ENCODE measurements around the gene TUT4.

TUT4 gene

GRCh38 chr1:52403566-52404115, 149.3 kb downstream of the TUT4 start:
- peak; percentile 23 for DNase-seq (ENCODE audit: low spot score)

DNA sequence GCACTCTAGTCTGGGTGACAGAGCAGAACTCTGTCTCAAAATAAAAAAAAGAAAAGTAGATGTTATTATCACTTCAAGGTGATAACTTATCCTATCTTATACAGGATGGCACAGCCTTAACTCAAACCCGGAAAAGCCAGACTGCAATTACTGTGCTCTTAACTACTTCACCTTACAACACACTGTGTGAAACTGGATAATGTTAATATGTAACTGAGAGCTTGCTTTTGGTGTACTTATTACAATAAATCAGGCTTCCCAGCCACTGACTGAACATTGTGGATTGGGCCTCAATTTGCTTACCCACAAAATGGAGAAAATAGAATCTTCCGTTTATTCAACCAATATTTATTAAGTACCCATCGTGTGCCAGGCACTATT, 150.0 kb downstream of the TUT4 start:
- no peak for DNase-seq (ENCODE audit: low spot score)

- DNase-seq (ENCODE audit: low spot score) = no peak
These were observed 152.8 kb downstream of the TUT4 start for GRCh38 chr1:52400131-52400530.

DNA sequence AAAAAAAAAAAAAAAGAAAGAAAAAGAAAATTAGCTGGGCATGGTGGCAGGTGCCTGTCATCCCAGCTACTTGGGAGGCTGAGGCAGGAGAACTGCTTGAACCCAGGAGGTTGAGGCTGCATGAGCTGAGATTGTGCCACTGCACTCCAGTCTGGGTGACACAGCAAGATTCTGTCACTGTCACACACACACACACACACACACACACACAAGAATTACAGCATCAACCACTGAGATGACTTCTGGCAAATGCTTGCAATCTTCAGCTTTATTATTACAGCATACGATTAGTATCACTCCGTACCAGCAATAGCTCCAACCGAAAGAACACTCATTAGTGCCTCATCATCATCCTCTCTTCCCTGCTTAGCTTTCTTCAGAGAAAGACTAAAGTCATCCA, 153.3 kb downstream of the TUT4 start:
- no peak for DNase-seq (ENCODE audit: low spot score)

DNA sequence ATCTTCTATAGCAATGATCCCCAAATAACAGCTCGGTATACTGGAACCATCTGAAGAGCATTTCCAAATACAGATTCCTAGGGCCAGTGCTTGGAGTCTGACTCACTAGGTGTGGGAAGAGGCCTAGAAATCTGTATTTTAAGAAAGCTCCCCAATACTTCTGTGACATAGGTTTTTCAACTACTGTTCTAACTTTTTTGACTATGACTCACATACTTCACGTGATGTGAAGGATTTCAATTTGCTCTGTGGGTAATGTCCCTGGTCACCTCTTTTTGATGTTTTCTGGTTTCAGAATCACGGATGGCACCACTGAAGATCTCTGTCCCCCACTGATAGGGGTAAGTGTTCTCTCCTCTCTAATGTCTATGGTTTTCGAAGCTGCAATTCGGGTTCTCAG, 159.7 kb downstream of the TUT4 start:
- DNase-seq (ENCODE audit: low spot score) = no peak

- no peak for DNase-seq (ENCODE audit: low spot score)
These were observed 166.4 kb downstream of the TUT4 start for GRCh38 chr1:52386458-52386857.

- no peak for DNase-seq (ENCODE audit: low spot score)
These were observed 167.5 kb downstream of the TUT4 start for GRCh38 chr1:52385376-52385775.
